SU-DHL-6 (cell line): ENCODE measurements around the gene SORCS2.

ENCODE experiments used
- CTCF ChIP-seq: fragments of 200-600 bp; sonication (generic); IDR thresholded peaks from one replicate; pipeline ENCODE4 v1.5.1; 2017; ENCODE audit warnings: antibody characterized with exemption, mild to moderate bottlenecking, low read length, moderate library complexity; ENCODE audit not compliant: insufficient read depth, poor library complexity, severe bottlenecking
- EZH2phosphoT487 ChIP-seq: fragments of 200-600 bp; sonication (generic), shearing (Covaris generic); conservative IDR thresholded peaks from 2 replicates; pipeline ENCODE4 v1.6.1; 2018; ENCODE audit warnings: mild to moderate bottlenecking, antibody characterized with exemption, low read length, moderate library complexity, mixed read lengths

- no peak for TF ChIP-seq CTCF
- TF ChIP-seq EZH2phosphoT487: no peak
These were observed 163.5 kb downstream of the SORCS2 start for GRCh38 chr4:7355795-7356194.
